Frontal cortex (tissue), 4 donors: Measurements from ENCODE around the gene CCS. TPM values are rescaled to one million over a fixed set of nuclear protein-coding genes. Genes with fewer than 3 reads are reported as not detected.
A peak's percentile ranks its signal among the peaks of the same experiment; 100 is the strongest.
"Not testable (repeated sequence)": the region's sequence is repeated elsewhere in the genome, so short reads cannot be mapped to it uniquely, and the experiment has no call there.

Experiments
- DNase-seq, 2 donors: peaks; one replicate each; pipeline ENCODE4 v3.0.0; 2012; ENCODE audit warnings: low spot score in 2 of 2
- FAIRE-seq: peaks from 2 replicates; lab custom pipeline; 2012; peaks lifted over from hg19 to GRCh38; lab: Jason Lieb, UNC
- total RNA-seq: library from RNA; depleted of rRNA; stranded (reverse); fragments of >200 nt; gene quantifications from one replicate; pipeline ENCODE4 v1.2.3, GENCODE V29; 2014
- donor health status: control.
- donor health status: control.
- donor health status: control.

Gene CCS
- total RNA-seq, 1 donor from 2014 or later = 19.2 TPM

DNA sequence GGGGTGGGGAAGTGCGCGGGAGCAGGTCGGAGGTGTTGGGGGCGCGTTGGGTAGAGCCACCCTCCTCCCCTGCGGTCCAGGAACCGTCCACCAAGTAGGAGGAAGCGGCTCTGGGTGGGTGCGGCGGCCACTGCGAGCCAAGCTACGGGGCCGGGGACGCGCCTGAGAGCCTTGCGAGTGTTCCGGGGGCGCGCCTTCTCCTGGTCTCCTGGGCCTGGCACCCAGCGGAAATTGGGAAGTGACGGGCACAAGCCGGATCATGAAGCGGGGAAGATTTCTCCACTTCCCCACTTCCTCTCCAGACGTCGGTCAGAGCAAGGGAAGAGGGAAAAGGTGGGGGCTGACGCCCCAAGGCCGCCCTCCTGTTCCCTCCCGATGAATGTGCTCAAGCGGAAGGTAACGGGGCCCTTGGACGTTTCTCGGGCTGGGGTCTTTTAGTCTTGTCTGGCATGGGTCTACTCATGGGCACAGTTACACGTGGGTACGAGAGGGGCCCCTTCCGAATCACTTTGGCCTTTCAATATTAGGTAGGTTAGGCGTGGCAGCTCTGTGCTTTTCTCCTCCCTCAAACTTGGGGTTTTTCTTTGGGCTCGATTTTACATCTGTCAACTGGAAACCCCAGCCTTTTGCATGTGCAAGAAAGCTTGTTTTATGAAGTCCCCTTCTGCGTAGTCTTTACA lies 24.3 kb downstream of the CCS start:
- FAIRE-seq = no peak
- DNase-seq = no peak

DNA sequence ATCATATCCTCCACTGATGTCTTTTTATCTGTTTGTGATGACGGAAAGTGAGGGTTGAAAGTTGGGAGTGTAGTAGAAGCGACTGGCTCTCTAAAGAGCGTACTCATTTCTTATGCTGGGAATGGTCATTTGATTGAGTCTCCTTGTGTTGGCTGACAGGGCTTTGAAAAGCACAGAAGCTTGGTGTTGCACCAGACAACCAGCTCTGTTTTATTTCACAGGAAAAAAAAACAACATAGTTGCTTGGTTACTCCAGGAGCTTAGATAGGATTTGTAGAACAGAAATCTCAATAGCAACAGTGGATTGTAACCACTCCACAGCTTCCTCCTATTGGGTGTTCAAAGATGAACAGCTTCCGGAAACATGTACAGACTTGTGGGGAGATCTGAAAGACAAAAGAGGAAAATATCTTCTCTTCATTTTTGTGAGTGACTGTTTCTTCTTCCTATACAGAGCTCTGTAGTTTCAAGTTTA lies 26.1 kb downstream of the CCS start:
- no peak for FAIRE-seq
- DNase-seq = no peak

DNA sequence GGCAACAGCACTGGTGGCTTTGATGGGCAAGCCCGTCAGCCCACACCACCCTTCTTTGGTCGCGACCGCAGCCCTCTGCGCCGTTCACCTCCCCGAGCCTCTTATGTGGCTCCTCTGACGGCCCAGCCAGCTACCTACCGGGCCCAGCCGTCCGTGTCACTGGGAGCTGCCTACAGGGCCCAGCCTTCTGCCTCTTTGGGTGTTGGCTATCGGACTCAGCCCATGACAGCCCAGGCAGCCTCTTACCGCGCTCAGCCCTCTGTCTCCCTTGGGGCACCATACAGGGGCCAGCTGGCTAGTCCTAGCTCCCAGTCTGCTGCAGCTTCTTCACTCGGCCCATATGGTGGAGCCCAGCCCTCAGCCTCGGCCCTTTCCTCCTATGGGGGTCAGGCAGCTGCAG lies 31.5 kb downstream of the CCS start:
- no peak for FAIRE-seq
- no peak for DNase-seq

DNA sequence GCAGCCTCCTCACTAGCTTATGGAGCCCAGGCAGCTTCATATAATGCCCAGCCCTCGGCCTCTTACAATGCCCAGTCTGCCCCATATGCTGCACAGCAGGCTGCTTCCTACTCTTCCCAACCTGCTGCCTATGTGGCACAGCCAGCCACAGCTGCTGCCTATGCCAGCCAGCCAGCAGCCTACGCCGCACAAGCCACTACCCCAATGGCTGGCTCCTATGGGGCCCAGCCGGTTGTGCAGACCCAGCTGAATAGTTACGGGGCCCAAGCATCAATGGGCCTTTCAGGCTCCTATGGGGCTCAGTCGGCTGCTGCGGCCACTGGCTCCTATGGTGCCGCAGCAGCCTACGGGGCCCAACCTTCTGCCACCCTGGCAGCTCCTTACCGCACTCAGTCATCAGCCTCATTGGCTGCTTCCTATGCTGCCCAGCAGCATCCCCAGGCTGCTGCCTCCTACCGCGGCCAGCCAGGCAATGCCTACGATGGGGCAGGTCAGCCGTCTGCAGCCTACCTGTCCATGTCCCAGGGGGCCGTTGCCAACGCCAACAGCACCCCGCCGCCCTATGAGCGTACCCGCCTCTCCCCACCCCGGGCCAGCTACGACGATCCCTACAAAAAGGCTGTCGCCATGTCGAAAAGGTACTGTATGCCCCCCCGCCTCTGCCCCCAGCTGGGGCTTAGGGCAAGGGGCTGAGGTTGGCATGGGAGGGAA lies 32.2 kb downstream of the CCS start:
- FAIRE-seq (no peak), DNase-seq (no peak)

DNA sequence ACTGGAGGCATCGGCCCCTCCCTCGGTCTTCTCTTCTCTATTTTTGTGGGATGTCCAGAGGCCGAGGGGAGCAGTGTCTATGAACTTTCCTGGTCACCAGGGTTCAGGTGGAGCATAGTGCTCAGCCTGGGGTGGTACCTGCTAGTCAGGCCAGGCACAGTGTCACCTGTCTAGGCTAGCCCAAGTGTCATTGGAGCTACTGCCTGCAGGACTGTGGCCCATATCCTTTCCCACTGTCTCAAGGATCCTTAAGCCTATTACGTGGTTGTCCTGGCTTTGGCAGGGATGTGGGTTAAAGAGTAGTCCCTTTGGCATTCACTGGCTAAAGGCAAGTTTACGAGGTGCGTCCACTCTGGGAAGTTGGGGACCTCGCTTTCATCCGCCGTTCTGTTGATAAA lies 32.8 kb downstream of the CCS start:
- no peak for FAIRE-seq
- no peak for DNase-seq

DNA sequence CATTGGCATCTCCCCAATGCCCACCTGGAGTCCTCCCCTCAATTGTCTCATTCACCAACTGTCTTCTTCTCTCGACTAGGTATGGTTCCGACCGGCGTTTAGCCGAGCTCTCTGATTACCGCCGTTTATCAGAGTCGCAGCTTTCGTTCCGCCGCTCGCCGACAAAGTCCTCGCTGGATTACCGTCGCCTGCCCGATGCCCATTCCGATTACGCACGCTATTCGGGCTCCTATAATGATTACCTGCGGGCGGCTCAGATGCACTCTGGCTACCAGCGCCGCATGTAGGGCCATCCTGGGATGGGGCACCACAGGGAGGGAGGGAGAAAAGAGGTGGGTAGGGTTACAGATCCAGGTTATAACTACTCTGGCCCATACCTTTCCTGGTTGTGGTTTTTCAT lies 33.4 kb downstream of the CCS start:
- FAIRE-seq = no peak

DNA sequence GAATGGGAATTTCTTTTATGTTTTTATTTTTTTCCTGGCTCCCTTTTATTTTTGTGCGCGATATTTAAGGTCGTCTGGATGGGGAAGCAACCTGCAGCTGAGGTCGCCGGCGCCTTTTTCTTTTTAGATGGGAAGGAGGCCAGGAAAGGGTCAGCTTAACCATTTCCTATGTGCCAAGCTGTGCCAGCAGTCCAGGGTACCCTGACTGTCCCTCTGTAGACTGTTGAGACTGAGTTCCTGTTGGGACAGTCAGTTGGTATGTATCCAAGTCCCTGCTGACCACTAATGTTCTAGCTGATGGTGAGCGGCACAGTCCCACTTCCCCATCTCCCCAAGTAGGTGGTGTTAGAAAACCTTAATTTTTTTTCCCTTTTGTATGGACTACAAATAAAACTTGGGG lies 33.9 kb downstream of the CCS start:
- FAIRE-seq (no peak), DNase-seq (no peak)

More for the DNA sequence above, 33.4 kb downstream of the CCS start:
- no peak for DNase-seq

DNA sequence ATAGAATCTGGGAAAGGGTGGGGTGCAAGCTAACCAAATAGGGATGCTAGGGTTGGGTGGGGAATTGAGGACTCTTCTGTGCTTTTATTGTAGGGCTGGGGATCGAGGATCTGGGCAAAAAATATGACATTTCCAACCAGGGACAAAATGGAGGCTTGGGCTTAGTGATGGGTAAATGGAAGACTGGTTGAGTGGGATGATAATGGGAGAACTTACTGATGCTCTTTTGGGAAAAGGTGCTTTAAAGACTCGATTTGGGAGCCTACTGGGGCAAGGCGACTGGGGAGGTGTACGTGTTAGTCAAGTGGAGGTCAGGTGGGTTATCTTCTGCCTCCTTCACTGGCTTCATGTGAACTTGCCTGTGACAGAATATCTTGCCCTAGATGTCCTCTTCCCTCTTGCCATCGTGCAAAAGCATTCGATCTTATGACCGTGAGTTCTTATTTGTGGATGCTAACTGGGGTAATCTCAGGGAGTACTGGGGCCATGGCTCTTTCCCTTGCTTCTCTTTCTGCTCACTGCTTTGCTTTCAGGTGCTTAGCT lies 35.1 kb downstream of the CCS start:
- FAIRE-seq = no peak

DNA sequence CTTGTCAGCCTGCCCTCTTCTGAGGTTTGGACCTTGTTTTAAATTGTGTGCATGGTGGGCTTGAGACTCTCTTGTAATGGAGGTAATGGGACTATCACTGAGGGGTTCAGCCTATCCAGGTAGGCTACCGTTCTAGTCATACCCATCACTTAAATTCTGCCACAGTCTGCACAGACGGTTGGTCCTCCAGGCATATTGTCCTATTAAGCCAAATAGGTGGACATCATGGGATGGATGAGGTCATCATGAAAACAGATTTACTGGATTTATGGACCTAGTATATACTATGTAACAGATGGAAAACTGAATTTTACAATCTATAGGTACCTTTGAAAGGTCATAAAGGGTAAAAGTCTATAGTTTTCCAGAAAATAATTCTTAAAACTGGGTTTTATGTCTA lies 36.4 kb downstream of the CCS start:
- no peak for FAIRE-seq
- no peak for DNase-seq

More for the DNA sequence above, 35.1 kb downstream of the CCS start:
- DNase-seq = no peak

DNA sequence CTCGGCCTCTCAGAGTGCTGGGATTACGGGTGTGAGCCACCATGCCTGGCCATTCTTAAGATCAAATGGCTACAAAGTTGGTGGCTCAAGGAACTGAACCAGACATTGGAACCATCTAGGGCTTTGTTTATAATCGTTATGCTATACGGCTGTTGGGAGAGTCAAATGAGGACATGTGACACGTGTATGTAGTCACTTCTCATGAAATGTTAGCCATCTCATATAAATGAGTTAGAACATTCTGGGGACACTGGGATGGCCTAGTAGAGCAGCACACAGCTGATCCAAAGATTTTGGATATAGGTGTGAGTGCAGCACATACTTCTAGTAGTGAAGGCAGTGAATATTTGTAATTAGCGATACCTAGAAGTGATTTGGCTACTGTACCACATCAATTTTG lies 38.9 kb downstream of the CCS start:
- FAIRE-seq = no peak
- no peak for DNase-seq

DNA sequence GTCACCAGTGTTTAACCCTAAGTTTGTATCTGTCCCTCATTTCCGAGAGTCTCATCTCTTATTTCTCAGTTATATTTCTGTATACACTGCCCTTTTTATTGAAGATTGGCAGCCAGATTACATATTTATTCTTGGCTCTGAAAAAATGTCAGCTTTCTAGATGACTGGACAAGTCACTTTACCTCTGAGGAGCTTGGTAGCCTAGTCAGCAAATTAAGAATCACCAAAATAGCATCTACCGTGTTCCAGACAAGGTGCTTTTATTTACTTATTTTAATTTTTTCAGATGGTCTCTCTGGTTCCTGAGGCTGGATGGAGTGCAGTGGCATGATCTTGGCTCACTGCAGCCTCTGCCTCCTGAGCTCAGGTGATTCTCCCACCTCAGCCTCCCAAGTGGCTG lies 40.0 kb downstream of the CCS start:
- DNase-seq (no peak), FAIRE-seq (no peak)

DNA sequence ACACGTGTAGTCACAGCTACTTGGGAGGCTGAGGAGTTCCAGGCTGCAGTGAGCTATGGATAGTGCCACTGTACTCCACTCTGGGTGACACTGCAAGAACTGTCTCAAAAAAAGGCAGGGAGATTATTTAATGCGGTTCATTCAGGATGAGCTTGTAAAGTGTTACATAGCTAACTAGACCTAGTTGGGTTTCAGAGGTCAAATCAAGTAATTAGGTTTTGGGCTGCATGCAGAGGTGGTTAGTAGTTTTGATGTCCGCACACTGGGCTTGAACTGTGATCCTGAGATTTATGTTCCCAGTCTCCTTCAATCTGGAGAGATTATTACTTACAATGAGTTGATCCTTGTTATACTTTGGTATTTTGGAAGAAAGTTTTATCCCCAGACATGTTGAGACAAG lies 43.4 kb downstream of the CCS start:
- no peak for FAIRE-seq

DNA sequence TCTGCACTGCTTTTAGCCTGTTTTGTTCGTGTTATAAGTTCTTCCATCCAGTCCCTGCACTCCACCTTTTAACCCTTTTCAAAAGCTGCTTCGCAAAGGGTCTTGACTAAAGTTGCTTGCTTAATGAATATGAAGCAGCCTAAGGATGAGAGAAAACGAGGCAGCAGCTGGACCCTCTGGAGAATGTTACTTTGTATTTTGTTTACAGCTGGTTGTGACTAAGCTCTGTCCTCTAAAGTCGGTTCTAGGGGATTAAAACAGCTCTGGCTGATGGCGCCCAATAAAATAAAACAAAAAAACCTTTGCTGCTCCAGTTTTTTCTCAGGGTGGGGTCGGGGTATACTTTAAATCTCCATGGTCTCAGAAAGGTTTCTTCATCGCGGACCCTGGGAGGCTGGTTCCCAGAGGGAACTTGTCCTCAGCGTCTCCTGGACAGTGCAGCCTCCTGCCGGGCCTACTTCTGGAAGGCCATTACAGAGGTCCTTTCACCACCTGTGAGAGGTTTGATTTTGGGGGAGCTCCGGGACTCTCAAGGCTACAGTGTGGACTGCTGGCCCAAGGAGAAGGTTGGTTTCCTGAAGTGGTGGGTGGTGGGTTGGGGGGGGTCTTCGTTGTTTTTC lies 44.7 kb downstream of the CCS start:
- FAIRE-seq (no peak), DNase-seq (no peak)

More for the DNA sequence above, 43.4 kb downstream of the CCS start:
- DNase-seq = no peak

DNA sequence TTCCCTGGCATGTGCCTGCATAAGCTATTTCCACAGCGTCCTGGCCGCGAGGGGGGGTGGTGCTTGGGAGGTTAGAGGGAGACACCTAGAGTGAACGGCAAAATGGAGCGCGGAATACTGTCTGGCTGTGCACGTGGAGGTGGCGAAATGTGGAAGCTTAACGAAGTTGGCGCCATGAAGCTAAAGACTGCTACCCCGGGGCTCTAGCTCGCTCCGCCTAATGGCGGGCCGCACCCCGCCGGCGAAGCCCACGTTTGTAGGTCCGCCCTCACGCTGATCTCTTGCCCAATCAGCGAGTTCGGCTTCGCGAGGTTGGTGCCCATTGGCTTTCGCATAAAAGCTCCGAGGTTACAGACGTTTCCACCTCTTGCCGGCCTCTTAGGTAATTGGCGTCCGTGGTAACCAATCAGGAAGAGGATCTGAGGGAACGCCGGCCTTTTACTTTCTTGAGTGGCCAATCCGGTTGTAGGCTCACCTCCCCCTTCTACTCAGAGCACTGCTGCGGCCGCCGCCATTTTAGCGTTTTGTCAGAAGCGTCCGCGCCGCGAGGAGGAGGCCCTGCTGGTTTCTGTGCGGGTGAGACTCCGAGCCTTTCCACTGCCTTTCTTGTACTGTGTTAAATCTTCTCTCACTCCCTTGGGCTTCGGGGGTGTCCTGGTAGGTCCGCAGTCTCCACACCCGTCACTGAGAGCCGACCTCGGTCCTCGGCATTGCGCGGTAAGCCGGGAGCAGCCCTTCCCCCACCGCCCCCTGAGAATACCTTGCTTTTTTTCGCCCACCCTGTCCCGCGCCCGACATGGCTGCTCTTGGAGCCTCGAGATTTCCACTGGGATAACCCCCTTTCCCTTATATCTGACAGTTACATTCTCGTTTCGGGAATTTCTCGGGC lies 45.4 kb downstream of the CCS start, which contains the start of gene RBM4:
Gene RBM4, plus strand, starts transcription at position 527 of the 889 bp plus-strand sequence. CDS start 1,009 bp downstream, outside the sequence.
- peak; percentile 87 for FAIRE-seq
- DNase-seq = peak; percentile 85 to 95

DNA sequence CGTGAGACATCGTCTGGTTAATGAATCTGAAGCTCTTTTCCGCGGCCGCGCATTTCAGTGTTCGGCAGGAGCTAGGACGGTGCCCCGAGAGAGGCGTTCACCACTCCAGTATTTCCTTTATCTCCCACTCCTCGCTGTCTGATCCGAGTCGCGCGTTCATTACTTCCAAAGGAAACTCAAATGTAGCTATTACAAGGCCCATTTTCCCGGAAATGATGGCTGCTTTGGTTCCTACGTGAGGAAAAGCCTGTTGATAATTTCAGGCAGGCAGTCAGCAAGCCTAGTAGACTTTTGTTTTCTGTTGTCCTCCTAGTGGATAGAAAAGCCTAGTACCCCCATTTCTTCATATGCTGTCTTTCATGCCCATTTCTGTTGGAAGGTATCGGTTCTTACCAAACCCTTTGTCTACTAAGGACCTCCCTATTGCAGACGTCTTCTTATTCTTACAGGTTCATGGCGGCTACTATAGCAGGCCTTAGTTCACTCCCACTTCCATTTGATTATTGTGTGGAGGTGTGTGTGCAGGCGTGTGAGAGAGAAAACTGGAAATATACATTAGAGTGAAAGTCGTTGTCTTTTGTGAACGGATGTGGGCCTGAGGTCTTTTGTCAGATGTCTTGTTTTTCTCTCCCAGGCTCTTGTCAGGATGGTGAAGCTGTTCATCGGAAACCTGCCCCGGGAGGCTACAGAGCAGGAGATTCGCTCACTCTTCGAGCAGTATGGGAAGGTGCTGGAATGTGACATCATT lies 46.3 kb downstream of the CCS start:
- no peak for DNase-seq
- no peak for FAIRE-seq

DNA sequence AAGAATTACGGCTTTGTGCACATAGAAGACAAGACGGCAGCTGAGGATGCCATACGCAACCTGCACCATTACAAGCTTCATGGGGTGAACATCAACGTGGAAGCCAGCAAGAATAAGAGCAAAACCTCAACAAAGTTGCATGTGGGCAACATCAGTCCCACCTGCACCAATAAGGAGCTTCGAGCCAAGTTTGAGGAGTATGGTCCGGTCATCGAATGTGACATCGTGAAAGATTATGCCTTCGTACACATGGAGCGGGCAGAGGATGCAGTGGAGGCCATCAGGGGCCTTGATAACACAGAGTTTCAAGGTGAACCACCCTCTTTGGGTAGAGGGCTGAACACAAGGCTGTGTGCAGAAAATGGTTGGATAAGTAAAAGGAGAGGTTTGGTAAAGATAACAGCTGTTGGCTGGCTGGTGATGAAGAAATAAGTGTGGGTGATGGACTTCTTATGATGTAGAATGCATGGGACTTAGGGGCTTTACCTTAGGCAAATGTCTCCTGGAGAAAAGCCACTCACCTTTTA lies 46.9 kb downstream of the CCS start:
- not testable (repeated sequence) for DNase-seq, FAIRE-seq

DNA sequence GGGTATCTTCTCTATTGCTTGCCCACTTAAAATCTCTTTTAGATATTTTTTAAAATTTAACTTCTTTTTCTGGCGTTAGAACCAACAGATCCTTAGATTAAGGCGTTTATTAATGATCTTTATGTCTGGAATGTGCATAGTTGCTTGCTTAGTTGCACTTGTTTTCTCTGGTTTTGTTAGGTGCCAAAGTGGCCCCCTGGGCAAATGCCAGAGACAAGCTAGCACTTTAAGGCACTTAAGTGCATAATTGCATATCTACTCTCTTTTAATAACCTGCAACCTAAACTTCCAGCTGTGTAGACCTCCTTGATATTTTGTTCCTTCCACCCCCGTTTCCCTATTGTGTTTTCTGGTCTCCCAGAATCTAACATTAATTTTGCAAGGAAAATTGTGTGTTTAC lies 48.8 kb downstream of the CCS start:
- DNase-seq = no peak

DNA sequence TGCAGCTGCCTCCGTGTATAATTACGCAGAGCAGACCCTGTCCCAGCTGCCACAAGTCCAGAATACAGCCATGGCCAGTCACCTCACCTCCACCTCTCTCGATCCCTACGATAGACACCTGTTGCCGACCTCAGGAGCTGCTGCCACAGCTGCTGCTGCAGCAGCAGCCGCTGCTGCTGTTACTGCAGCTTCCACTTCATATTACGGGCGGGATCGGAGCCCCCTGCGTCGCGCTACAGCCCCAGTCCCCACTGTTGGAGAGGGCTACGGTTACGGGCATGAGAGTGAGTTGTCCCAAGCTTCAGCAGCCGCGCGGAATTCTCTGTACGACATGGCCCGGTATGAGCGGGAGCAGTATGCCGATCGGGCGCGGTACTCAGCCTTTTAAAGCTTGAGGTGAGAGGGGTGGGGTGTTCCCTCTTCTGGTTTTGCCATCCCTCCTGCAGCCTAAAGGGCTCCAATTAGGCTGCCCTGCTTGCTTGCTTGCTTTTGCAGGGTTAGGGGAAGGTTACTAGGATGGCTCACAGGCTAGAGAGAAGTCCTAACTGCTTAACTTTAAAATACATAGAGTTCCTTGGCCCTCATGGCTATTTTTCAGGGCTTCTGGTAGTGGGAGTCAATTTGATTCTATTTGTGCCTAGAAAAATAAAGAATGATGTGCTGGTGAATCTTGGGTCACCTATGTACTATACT lies 50.9 kb downstream of the CCS start:
- no peak for FAIRE-seq
- no peak for DNase-seq

More for the DNA sequence above, 48.8 kb downstream of the CCS start:
- FAIRE-seq = no peak
